Measurements from ENCODE around the gene AGBL4.

The AGBL4 gene

DNA sequence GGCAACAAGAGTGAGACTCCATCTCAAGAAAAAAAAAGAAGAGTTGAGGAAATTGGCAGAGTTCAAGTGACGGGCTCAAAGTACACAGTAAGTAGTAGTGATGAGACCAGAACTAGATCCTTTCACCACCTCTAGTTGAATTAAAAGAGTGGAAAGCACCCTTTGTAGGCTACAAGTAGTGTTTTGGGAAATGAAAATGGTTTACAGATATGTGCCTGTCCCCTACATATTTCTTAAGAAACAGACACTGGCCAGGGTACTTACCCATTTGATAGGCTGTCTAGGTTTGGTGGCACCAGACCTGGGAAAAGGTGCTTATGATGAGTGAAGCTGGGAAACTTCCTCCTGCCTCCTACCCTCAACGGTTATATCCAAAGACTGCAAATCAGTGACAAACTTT is 1083.4 kb downstream of the AGBL4 start:
- CTCF ChIA-PET: no interaction called here
- H3K27ac ChIP-seq: no peak overlapping the region
- no peak for DNase-seq (ENCODE audit: low spot score)
- TF ChIP-seq, protein P1, sequence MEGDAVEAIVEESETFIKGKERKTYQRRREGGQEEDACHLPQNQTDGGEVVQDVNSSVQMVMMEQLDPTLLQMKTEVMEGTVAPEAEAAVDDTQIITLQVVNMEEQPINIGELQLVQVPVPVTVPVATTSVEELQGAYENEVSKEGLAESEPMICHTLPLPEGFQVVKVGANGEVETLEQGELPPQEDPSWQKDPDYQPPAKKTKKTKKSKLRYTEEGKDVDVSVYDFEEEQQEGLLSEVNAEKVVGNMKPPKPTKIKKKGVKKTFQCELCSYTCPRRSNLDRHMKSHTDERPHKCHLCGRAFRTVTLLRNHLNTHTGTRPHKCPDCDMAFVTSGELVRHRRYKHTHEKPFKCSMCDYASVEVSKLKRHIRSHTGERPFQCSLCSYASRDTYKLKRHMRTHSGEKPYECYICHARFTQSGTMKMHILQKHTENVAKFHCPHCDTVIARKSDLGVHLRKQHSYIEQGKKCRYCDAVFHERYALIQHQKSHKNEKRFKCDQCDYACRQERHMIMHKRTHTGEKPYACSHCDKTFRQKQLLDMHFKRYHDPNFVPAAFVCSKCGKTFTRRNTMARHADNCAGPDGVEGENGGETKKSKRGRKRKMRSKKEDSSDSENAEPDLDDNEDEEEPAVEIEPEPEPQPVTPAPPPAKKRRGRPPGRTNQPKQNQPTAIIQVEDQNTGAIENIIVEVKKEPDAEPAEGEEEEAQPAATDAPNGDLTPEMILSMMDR (conservative IDR thresholded peaks at IDR 0.05; ENCODE audit: low read depth): no peak
- POLR2A ChIA-PET (ENCODE audit: low non-redundant PET): no interaction called here

DNA sequence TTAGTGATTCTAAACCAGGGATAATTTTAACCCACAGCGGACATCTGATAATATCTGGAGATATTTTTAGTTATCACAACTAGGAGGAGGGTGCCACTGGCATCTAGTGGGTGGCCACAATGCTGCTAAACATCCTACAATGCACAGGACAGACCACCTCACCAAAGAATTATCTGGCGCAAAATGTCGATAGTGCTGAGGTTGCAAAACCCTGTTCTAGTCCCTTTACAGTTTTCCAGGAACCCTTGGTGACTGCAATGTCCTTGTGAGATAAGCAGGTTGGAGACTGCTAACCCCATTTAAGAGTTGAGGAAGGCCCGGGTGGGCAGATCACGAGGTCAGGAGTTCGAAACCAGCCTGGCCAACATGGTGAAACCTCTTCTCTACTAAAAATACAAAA is 1083.9 kb downstream of the AGBL4 start:
- H3K27ac ChIP-seq: no peak overlapping the region
- POLR2A ChIA-PET (ENCODE audit: low non-redundant PET): no interaction called here
- TF ChIP-seq, protein P1 (conservative IDR thresholded peaks at IDR 0.05; ENCODE audit: low read depth): no peak
- CTCF ChIA-PET: no interaction called here
- DNase-seq (ENCODE audit: low spot score): no peak

DNA sequence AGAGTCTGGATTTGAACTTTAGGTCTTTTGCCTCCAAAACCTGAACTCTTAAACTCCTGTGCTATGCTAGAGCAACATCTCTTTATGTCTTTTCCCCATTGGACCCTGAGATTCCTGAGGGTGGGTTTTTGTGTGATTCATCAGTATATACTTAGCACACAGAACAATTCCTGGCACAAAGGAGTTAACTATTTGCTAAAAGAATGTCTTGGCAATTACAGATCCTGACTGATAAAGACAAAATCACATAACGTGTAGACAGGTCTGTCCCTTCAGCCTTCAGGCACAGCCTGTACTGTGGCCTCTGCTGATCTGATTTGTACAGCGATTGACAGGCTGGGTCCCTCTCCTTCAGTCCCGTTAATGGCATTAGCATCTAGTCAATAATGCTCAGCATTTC is 1084.7 kb downstream of the AGBL4 start:
- TF ChIP-seq, protein P1 (conservative IDR thresholded peaks at IDR 0.05; ENCODE audit: low read depth): no peak
- CTCF ChIA-PET: no interaction called here
- no peak for DNase-seq (ENCODE audit: low spot score)
- POLR2A ChIA-PET (ENCODE audit: low non-redundant PET): no interaction called here
- H3K27ac ChIP-seq: no peak overlapping the region

DNA sequence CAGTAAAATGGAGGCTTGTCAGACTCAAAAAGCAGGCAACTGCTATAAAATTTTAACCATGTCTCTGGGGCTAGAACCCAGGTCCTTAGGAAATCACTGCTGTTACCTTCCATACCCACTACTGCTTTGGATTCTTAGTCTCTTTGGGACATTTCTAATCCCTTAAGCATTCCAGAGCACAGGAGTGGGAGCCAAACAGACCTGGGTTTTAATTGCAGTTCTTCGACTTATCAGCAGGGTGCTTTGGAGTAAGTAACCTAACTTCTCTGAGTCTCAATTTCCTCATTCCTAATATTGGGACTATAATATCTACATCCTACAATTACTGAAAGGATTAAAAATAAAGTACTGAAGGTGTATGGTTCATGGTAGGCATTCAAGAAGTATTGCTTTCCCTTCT is 1086.0 kb downstream of the AGBL4 start:
- no peak for DNase-seq (ENCODE audit: low spot score)
- TF ChIP-seq, protein P1 (conservative IDR thresholded peaks at IDR 0.05; ENCODE audit: low read depth): no peak
- H3K27ac ChIP-seq: no peak overlapping the region
- CTCF ChIA-PET: no interaction called here
- POLR2A ChIA-PET (ENCODE audit: low non-redundant PET): no interaction called here

DNA sequence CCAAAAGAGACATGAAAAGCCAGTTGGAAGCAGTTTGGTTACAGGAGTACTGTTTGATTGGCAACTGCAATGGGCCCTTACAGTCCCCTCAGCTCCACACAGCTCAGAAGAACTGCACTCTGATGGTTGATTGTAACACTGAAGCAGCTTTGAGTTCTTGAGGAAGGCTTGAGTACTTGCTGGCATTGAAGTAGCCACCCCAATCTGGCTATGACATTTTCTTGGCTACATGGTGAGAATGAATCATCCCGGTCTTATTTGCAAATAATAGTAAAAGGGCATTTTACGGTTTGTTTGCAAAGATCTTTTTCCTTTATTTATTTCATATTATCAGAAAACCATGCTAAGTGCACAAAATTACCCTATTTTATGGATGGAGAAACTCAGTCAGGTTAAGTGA is 1087.3 kb downstream of the AGBL4 start:
- no peak overlapping the region for H3K27ac ChIP-seq
- ChIA-PET CTCF (interaction anchor here (0.6 kb wide), 1 partner anchor 546 kb away, joined by 3 read pairs; no protein-coding TSS in a partner anchor), POLR2A (ENCODE audit: low non-redundant PET) (no interaction called here)
- TF ChIP-seq, protein P1 (conservative IDR thresholded peaks at IDR 0.05; ENCODE audit: low read depth): no peak
- DNase-seq (ENCODE audit: low spot score): no peak

DNA sequence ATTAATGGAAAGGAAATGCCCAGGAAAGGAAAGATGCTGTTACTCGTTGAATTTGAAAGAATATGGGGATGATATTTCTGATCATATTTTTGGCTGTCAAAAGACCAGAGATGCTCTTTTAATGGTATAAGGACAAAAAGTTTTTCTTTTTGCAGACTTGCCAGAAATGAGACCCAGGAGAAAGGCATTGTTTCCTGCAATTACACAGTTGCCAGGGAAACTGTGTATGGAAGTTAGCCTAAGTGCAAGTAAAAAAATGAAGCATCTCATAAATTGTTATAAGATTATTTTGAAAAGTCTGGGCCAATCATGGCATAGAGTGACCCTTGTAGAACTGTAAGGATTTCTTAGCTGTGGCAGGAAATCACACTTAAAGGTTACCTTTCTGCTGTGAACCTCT is 1091.4 kb downstream of the AGBL4 start:
- no peak for DNase-seq (ENCODE audit: low spot score)
- ChIA-PET POLR2A (ENCODE audit: low non-redundant PET) (no interaction called here), CTCF (no interaction called here)
- no peak overlapping the region for H3K27ac ChIP-seq
- TF ChIP-seq, protein P1 (conservative IDR thresholded peaks at IDR 0.05; ENCODE audit: low read depth): no peak

Measured in RWPE1 (cell line).